NCI-H128 (cell line): ENCODE results near the gene TBX19.

Experiments
- DNase-seq: peaks from one replicate; lab custom pipeline; 2025; ENCODE audit not compliant: unreplicated experiment; lab: John Stamatoyannopoulos, UW

The TBX19 gene

DNA sequence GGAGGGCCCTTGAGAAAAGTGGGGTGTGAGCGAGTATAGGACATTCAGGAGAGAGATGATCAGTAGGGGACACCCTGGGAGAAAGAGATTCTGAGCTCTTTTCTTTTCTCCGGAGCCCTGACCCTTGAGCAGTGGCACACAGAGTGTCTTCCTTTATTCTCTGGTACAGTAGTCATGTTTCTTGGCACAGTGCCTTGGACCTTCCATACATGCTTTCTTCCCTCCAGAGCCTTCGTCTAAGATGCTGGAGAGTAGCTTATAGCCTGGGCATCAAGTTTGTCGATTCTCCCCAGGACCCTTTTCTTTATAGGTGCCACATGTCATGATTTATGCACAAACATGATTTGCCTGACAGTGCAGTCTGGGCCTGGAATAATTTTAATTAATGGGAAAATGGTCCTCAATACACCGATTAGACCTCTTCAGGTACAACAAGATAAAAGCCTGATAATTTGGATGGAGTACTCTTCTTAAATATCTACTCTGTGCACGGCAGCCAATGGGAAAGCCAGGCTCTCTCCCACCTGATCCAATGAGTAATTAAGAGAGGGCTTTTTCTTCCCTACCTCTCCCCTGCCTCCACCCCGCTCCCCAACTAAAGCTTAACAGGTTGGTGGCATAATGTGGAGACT lies at the start of gene TBX19:
Gene TBX19, plus strand, starts transcription at position 582 of the 632 bp plus-strand sequence. CDS start 214 bp downstream, outside the sequence.
- DNase-seq: no peak

GRCh38 chr1:168234846-168235547 lies 45.7 kb upstream of the TBX19 start:
- DNase-seq: no peak

GRCh38 chr1:168235548-168235885 lies 45.2 kb upstream of the TBX19 start:
- DNase-seq: no peak

- no peak for DNase-seq
Observed at GRCh38 chr1:168235937-168236336, 44.7 kb upstream of the TBX19 start.

DNA sequence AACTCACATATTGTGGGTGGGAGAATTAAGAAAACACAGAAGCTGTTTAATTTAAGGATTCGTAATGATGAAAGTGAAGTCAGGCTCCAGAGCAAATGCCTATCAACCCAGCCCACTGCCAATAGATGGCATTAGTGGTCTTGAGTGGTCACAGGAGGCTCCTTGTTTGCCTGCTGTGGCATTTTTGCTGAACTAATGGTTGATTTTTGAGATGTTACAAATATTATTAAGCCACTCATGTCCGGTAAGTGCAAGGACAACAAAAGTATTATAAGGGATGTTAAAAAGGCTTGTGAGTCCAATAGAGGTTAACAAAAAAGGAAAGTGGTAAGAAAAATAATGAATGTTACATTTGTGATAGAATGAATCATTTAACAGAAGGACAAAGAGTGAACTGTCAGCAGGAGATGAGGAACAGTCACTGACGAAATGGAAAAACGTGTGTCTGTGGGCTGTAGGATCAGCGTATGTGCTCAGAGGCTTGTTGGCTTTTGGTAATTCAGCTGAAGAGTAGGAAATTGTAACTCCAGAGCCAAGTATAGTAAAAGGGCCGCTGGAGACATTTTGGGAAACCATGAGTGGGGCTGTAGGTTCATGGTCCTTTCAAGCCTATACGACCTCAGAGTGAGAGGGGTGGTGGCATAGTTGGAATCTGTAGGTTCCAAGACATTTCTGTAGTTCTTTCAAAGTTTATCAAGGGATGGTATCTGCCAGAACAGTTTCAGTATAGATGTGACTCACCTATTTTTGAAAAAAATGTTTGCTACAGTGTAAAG lies 43.7 kb upstream of the TBX19 start:
- no peak for DNase-seq

DNA sequence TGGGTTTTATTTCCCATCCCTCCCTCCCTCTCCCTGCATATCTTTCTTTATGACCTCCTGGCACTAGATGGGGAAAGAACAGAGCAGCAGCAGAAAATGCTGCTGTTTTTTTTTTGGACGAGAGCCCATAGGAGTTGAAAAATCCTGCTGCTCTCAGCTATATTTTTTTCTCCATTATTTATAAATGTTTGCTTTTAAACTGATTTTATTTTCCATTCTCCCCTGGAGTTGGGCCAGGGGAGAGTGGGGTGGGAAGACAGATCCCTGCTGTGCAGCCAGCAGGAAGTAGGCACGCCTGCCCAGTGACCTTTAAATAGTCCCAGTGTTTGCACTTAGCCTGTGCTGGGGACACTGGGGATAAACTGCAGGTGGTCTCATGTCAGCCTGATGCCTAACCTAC lies 37.5 kb upstream of the TBX19 start:
- no peak for DNase-seq

DNA sequence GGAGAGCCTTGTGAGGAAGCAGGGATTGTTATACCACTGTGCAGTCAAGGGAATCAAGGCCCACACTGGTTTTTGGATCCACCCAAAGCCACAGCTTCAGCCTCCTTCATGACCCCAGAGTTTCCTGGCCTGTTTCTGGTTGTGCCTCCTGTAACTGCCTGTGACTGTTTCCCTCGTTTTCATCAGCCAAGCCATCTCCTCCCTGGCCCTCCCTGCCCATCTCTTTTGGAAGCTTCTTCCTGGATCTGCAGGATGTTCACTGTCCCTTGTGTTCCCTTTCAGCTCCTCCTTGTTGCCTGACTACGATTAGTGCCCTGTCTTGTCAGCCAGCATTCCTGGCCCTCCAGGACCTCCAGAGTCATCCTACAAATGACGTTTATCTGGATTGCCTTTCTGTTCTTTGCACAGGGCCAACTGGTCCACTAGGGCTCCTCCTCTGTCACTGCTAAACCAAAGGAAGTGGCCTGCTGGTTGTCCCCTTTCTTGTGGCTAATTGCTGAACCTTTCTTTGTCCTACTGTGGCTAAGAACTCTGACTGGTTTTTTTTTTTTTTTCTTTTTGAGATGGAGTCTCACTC lies 37.0 kb upstream of the TBX19 start:
- no peak for DNase-seq

DNA sequence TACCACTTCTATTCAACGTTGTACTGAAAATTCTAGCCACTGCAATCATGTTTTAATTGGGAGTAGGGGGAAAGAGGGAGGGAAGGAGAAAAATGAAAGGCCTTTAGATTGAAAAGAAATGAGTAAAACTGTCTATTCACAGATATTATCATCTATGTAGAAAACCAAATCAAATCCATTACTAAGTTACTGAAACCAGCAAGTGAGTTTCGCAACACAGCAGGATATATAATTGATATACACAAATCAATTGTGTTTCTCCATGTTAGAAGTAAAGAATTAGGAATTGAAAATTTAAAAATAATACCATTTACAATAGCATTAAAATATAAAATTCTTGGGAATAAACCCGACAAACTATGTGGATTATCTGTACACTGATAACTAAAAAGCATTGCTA lies 35.6 kb upstream of the TBX19 start:
- no peak for DNase-seq

DNA sequence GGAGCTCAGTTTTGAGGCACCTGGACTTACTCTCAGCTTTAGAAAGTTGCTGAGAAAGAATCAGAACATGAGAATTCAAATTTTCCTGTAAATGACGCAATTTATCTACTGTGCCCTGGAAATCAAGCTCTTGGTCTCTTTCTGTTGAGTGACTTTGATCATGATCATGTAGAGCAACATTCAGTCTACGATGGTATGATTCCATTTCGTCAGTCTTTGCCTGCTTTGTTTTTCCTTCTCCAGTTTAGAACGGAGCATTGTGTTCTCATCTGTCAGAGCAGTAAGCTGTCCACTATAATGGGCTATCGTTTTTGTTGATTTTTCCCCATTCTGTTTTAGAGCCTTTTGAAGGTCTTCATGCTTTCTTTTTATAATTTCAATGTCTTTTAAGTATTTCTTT lies 34.2 kb upstream of the TBX19 start:
- no peak for DNase-seq

DNA sequence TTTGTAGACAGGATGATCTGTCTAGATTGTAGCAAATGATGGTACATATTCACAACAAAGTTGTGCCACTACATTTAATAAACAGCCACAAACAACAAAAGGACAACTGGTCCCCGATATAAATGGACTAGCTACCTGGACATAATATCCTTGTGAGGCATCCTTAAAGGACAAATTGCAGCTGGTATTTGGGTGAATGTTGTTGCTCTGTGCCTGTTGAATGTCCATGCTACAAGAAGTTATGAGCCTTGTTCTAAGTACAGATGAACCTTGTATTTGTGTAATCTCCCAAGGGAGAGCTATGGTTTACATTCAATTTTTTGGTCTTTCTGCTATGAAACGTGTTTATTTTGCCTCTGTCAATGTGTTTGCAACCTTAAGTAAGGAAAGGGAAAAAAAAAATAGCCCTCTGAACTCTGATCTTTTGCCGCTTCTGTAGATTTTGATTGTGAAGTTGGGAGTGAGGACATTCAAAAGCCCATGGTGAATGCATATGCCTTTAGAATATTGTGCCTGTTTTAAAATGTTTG lies 28.4 kb upstream of the TBX19 start:
- no peak for DNase-seq

DNA sequence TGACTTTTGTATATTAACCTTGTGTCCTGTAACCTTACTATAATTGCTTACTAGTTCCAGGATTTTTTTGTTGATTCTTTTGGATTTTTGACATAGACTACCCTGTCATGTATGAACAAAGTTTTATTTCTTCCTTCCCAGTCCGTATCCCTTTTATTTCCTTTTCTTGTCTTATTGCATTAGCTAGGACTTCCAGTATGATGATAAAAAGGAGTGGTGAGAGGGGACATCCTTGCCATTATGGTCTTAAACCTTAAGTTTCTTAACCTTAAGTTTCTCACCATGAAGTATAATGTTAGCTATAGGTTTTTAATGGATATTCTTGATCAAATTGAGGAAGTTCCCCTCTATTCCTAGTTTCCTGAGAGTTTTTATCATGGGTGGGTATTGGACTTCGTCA lies 24.5 kb upstream of the TBX19 start:
- no peak for DNase-seq

GRCh38 chr1:168257397-168257796 lies 23.3 kb upstream of the TBX19 start:
- DNase-seq: no peak

GRCh38 chr1:168259567-168259966 lies 21.1 kb upstream of the TBX19 start:
- DNase-seq: no peak

DNA sequence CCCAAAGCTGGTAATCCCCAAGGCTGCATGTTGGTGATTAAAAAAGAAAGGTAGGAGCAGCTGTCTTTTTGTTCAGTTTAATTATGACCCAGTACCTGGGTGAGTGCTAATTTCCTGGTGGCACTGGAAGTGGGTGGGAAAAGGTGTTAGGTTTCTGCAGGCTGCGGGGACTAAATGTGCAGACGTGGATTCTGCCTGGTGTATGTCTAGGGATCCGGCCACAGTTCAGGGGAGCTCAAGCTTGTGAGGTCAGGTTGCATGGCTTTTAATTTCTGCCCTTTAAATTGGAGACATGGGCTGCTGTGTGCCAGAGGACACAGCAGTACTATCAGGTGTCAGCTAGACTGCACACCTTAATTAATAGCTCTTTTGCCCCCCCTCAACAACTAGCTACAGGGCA lies 20.3 kb upstream of the TBX19 start:
- peak; percentile 66 for DNase-seq

DNA sequence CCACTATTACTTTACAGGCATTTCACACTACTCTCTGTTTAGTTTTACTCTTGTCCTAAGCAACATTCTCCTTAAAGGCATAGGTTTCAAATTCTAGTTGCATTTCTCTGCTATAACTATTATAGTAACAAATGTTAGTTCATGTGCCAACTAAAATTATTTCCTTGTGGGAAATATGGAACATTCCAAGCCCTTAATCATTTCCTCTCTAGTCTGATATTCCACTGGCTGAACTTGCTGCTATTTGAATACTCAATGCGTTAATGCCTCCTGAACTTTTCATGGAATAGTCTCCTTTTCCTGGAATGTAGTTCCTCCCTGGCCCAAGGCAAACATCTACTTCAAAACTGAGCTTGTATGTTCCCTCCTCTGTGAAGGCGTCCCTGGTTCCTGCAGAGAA lies 19.3 kb upstream of the TBX19 start:
- DNase-seq: no peak

GRCh38 chr1:168263130-168263529 lies 17.5 kb upstream of the TBX19 start:
- no peak for DNase-seq

DNA sequence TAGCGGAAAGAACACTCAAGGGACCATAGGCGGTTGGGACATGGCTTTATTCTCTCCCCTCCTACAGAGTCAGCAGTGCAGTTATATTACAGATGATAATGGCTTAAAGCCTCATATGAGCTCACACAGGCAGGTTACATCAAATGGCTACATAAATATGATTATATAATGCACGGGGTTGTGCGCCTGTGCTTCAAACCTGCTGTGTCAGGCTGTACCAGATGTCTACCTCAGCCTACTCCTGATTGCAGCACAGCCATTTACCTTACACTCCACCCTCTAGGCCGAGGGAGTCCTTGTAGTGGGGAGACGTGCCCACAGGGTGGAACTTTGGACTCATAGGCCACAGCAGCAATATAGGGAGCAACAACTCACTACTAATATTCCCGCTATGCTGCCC lies 16.4 kb upstream of the TBX19 start:
- DNase-seq: no peak

DNA sequence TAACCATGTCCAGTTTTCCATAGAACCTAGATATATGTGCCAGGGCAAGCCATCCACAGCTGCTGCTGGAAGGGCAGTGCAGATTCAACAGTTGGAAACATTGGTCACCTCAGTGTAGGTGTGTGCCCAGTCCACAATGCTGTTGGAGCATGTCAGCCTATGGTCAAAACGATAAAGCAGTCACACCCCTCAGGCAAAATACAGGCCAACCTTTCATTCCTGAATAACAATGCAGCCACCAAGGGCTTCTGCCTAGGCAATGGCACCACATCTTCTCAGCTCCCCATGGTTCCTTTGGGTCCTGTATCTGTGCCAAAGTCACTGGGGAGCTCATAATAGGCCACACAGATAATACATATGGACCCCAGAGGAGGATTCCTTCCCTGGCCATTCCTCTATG lies 15.1 kb upstream of the TBX19 start:
- no peak for DNase-seq

DNA sequence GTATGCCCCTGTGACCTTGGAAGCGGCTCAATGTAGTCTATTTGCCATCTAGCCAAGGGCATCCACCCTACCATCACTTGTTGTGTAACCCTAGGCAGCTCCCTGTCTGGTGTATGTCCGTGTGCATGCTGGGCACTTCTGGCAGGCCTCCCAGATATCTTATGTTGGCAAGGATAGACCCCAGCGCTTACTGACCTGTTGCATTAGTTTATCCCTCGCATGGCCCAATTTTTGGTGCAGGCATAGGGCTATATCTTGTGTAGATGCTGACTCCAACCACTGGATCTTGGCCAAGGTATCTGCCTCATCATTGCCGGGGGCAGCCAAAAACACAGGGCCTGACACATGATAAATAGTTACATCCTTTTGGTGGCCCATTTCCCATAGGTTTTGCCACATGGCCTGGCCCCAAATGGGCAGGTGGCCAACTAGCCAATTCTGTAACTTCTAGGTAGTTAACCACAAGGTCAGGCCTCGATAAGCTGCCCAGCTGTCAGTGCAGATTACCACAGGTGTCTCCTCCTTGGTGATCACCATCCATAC lies 14.0 kb upstream of the TBX19 start:
- no peak for DNase-seq

GRCh38 chr1:168271636-168272035 lies 9.0 kb upstream of the TBX19 start:
- DNase-seq: no peak

- DNase-seq: no peak
Observed at GRCh38 chr1:168273575-168273974, 7.1 kb upstream of the TBX19 start.
